Keratinocyte (primary cell): ENCODE data around the gene SCARB1.

Source experiments
- CTCF ChIP-seq, 3 experiments: IDR thresholded peaks in 1 of 3; conservative IDR thresholded peaks in 1 of 3; optimal IDR thresholded peaks in 1 of 3; 2 replicates in 2 of 3; 3 replicates in 1 of 3; pipeline versions ENCODE3 to v1.5.1; 2011; ENCODE audit warnings: low read length in 3 of 3, mild to moderate bottlenecking in 3 of 3, moderate library complexity in 2 of 3, control low read depth in 1 of 3, inconsistent platforms in 1 of 3; ENCODE audit not compliant: insufficient read depth in 2 of 3; ENCODE audit errors: extremely low read depth in 1 of 3
- EZH2 ChIP-seq: IDR thresholded peaks from one replicate; pipeline ENCODE4 v1.6.1; 2012; ENCODE audit warnings: inconsistent platforms, mild to moderate bottlenecking, low read length, moderate library complexity

DNA sequence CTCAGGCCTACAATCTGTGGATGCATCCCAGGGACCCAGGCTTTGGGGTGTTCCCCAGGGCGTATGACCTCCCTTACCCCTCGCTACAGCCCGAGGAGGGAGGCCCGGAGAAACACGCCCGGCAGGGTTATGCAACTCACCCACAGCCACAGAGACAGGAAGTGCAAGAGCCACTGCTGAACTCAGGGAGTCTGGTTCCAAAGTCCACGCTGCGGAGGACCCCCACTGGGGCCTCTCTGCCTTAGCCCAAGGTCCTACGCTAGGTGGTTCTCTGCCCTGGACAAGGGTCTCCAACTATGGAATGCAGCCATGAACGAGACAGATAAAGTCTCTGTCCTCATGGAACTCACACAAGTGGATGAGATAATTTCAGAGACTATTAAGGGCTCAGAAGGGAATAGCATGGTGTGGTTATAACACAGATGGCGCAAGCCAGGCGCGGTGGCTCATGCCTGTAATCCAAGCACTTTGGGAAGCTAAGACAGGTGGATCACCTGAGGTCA, 11.3 kb downstream of the SCARB1 start:
- no peak for TF ChIP-seq CTCF (optimal IDR thresholded peaks at IDR 0.05 in 1 of 3, IDR thresholded peaks at IDR 0.05 in 1 of 3, conservative IDR thresholded peaks at IDR 0.05 in 1 of 3; ENCODE audit: extremely low read depth in 1 of 3, insufficient read depth in 2 of 3, low read length in 3 of 3)
- no peak for TF ChIP-seq EZH2
